Hematopoietic multipotent progenitor cell treated with erythropoietin and hydrocortisone succinate and interleukin-3 and kit ligand, for 4 days (in vitro differentiated cells): ENCODE results near the gene CARD11.

Experiments
- DNase-seq: peaks from one replicate; pipeline ENCODE4 v3.0.0-alpha.2; 2015

Gene CARD11

GRCh38 chr7:2896131-2896530 lies 147.5 kb downstream of the CARD11 start:
- no peak for DNase-seq

- peak; percentile 54 for DNase-seq
Observed at GRCh38 chr7:2894118-2894940, 149.3 kb downstream of the CARD11 start.

GRCh38 chr7:2893411-2893861 lies 150.2 kb downstream of the CARD11 start:
- DNase-seq = no peak

- DNase-seq = no peak
Observed at GRCh38 chr7:2892549-2892948, 151.1 kb downstream of the CARD11 start.

- DNase-seq = no peak
Observed at GRCh38 chr7:2887816-2888215, 155.9 kb downstream of the CARD11 start.

GRCh38 chr7:2886900-2887299 lies 156.8 kb downstream of the CARD11 start:
- peak; percentile 86 for DNase-seq

- no peak for DNase-seq
Observed at GRCh38 chr7:2886391-2886790, 157.3 kb downstream of the CARD11 start.

- DNase-seq = no peak
Observed at GRCh38 chr7:2884161-2884560, 159.5 kb downstream of the CARD11 start.

GRCh38 chr7:2883101-2883500 lies 160.6 kb downstream of the CARD11 start:
- DNase-seq = no peak

- no peak for DNase-seq
Observed at GRCh38 chr7:2882111-2882510, 161.6 kb downstream of the CARD11 start.

- DNase-seq = no peak
Observed at GRCh38 chr7:2880874-2881533, 162.7 kb downstream of the CARD11 start.

- no peak for DNase-seq
Observed at GRCh38 chr7:2880051-2880450, 163.6 kb downstream of the CARD11 start.

- no peak for DNase-seq
Observed at GRCh38 chr7:2879354-2879753, 164.3 kb downstream of the CARD11 start.

- no peak for DNase-seq
Observed at GRCh38 chr7:2878306-2878705, 165.4 kb downstream of the CARD11 start.

GRCh38 chr7:2876031-2876731 lies 167.5 kb downstream of the CARD11 start:
- DNase-seq = no peak

GRCh38 chr7:2873686-2874551 lies 169.7 kb downstream of the CARD11 start:
- DNase-seq = peak; percentile 36

GRCh38 chr7:2873146-2873545 lies 170.5 kb downstream of the CARD11 start:
- DNase-seq = no peak

- no peak for DNase-seq
Observed at GRCh38 chr7:2872296-2872874, 171.3 kb downstream of the CARD11 start.

- peak; percentile 72 for DNase-seq
Observed at GRCh38 chr7:2870471-2870931, 173.2 kb downstream of the CARD11 start.

- no peak for DNase-seq
Observed at GRCh38 chr7:2869981-2870380, 173.7 kb downstream of the CARD11 start.

- DNase-seq = no peak
Observed at GRCh38 chr7:2866601-2867000, 177.1 kb downstream of the CARD11 start.

GRCh38 chr7:2864999-2865670 lies 178.5 kb downstream of the CARD11 start:
- DNase-seq = peak; percentile 85
